Mammary epithelial cell (primary cell): ENCODE results near the gene PLEKHA5.

ENCODE experiments used
- CTCF ChIP-seq, 2 donors: IDR thresholded peaks in 1 of 2; conservative IDR thresholded peaks in 1 of 2; 2 replicates each; pipeline ENCODE4 v1.5.1; 2011 to 2012; ENCODE audit warnings: inconsistent platforms in 2 of 2, low read length in 2 of 2, mild to moderate bottlenecking in 2 of 2, control low read depth in 1 of 2, low read depth in 1 of 2; ENCODE audit not compliant: insufficient read depth in 1 of 2; ENCODE audit errors: extremely low read depth in 1 of 2
- EZH2 ChIP-seq: IDR thresholded peaks from 2 replicates; pipeline ENCODE4 v1.6.1; 2012; ENCODE audit warnings: low read length, inconsistent platforms, borderline replicate concordance

- TF ChIP-seq CTCF (conservative IDR thresholded peaks at IDR 0.05 in 1 of 2, IDR thresholded peaks at IDR 0.05 in 1 of 2; ENCODE audit: extremely low read depth in 1 of 2, insufficient read depth in 1 of 2, low read depth in 1 of 2, low read length in 2 of 2) (no peak), EZH2 (no peak)
Measured at GRCh38 chr12:19085090-19085489, 44.4 kb upstream of the PLEKHA5 start.
